HepG2 (cell line): Measurements from ENCODE around the gene CAMTA2. TPM values are rescaled to one million over a fixed set of nuclear protein-coding genes. Genes with fewer than 3 reads are reported as not detected.

ENCODE experiments used
- ATAC-seq: fragments of 200-7000 bp; cut with Tn5 transposase; 3 replicates; pipeline ENCODE4 v1.9.1; 2020; ENCODE audit warnings: mild to moderate bottlenecking, moderate library complexity
- BruUV-seq: library from RNA; stranded (reverse); fragments of 400-500 nt; replicated peaks from 2 replicates; lab custom pipeline; 2021; lab: Mats Ljungman, UMichigan
- CTCF ChIA-PET: fragments of 300-600 bp; formaldehyde crosslinking; extraction: SDS; loops from one replicate; lab custom pipeline; 2021; ENCODE audit warnings: low total read pairs, inconsistent platforms, low intra/inter-chr PET ratio; lab: Yijun Ruan, JAX
- POLR2A ChIA-PET: fragments of 350-600 bp; sonication (Branson Sonifier 250); formaldehyde crosslinking; loops from one replicate; lab custom pipeline; 2020; ENCODE audit warnings: antibody characterized with exemption, inconsistent platforms; lab: Yijun Ruan, JAX
- DNase-seq: peaks from one replicate; pipeline ENCODE4 v3.0.0-alpha.2; 2015; ENCODE audit warnings: low spot score
- FAIRE-seq: peaks from 3 replicates; lab custom pipeline; 2011; peaks lifted over from hg19 to GRCh38; lab: Jason Lieb, UNC
- H2AFZ ChIP-seq: one replicate; pipeline ENCODE4 v1.6.1; 2011; ENCODE audit warnings: low read length, inconsistent platforms
- H3K27ac ChIP-seq: fragments of 300-600 bp; 3 replicates; pipeline ENCODE4 v1.8.0; 2011; ENCODE audit warnings: mixed run types, mild to moderate bottlenecking, mixed read lengths, low read length, inconsistent platforms; ENCODE audit not compliant: insufficient read depth; ENCODE audit errors: extremely low read length
- H3K27me3 ChIP-seq, 2 experiments: fragments of 200-600 bp in 1 of 2; 2 replicates in 1 of 2; 3 replicates in 1 of 2; pipeline versions ENCODE4 v1.6.0 to v1.8.0; 2011; ENCODE audit warnings: low read length in 2 of 2, mild to moderate bottlenecking in 2 of 2, moderate library complexity in 2 of 2, inconsistent platforms in 1 of 2; ENCODE audit not compliant: insufficient read depth in 2 of 2, control insufficient read depth in 1 of 2
- H3K36me3 ChIP-seq, 2 experiments: fragments of 200-600 bp in 1 of 2; replicated peaks in 1 of 2; 2 replicates in 1 of 2; 3 replicates in 1 of 2; pipeline versions ENCODE4 v1.5.1 to v1.8.0; 2011; ENCODE audit warnings: low read length in 2 of 2, inconsistent platforms in 1 of 2; ENCODE audit not compliant: insufficient read depth in 2 of 2, control insufficient read depth in 1 of 2
- H3K4me1 ChIP-seq: 2 replicates; pipeline ENCODE4 v1.5.1; 2012; ENCODE audit warnings: low read length, inconsistent platforms; ENCODE audit not compliant: insufficient read depth
- H3K4me2 ChIP-seq: 2 replicates; pipeline ENCODE4 v1.6.0; 2011; ENCODE audit warnings: low read depth, low read length, inconsistent platforms
- H3K4me3 ChIP-seq, 3 experiments: fragments of 200-600 bp in 1 of 3; sonication (generic), shearing (Covaris generic) in 1 of 3; replicated peaks in 1 of 3; 2 replicates each; pipeline ENCODE4 v1.5.1; 2011 to 2016; ENCODE audit warnings: low read length in 3 of 3, inconsistent platforms in 2 of 3, low read depth in 2 of 3, mild to moderate bottlenecking in 2 of 3, control low read depth in 1 of 3, mixed read lengths in 1 of 3; ENCODE audit not compliant: insufficient read depth in 1 of 3
- H3K79me2 ChIP-seq: one replicate; pipeline ENCODE4 v1.6.1; 2011; ENCODE audit warnings: low read length, inconsistent platforms; ENCODE audit not compliant: insufficient read depth
- H3K9ac ChIP-seq: 2 replicates; pipeline ENCODE4 v1.6.0; 2011; ENCODE audit warnings: mild to moderate bottlenecking, low read depth, low read length, inconsistent platforms; ENCODE audit not compliant: insufficient read depth
- H3K9me3 ChIP-seq: 2 replicates; pipeline ENCODE4 v1.5.1; 2012; ENCODE audit warnings: mild to moderate bottlenecking, low read length
- H4K20me1 ChIP-seq: 2 replicates; pipeline ENCODE4 v1.6.0; 2011; ENCODE audit warnings: inconsistent platforms, mild to moderate bottlenecking, low read length, moderate library complexity; ENCODE audit not compliant: insufficient read depth
- ARNT ChIP-seq: fragments of 450-650 bp; IDR thresholded peaks from 2 replicates; pipeline ENCODE4 v1.6.1; 2017
- CSRNP2 ChIP-seq: sonication (generic); formaldehyde crosslinking; conservative IDR thresholded peaks from 2 replicates; pipeline ENCODE4 v1.8.0; 2022; ENCODE audit warnings: low read depth, missing genetic modification reagents
- ELF1 ChIP-seq: sonication (generic); formaldehyde crosslinking; IDR thresholded peaks from 2 replicates; pipeline ENCODE4 v1.4.0; 2020; ENCODE audit warnings: missing genetic modification reagents
- PATZ1 ChIP-seq: sonication (generic); formaldehyde crosslinking; IDR thresholded peaks from 2 replicates; pipeline ENCODE4 v1.4.0; 2020; ENCODE audit warnings: missing genetic modification reagents
- PITX1 ChIP-seq: sonication (generic); formaldehyde crosslinking; IDR thresholded peaks from 2 replicates; pipeline ENCODE4 v1.5.1; 2020; ENCODE audit warnings: mild to moderate bottlenecking, missing genetic modification reagents
- SSRP1 ChIP-seq: IDR thresholded peaks from 2 replicates; pipeline ENCODE4 v1.6.1; 2016; ENCODE audit warnings: control low read depth
- TFAP4 ChIP-seq: sonication (generic); IDR thresholded peaks from 2 replicates; pipeline ENCODE4 v1.6.1; 2016; ENCODE audit warnings: low read depth, borderline replicate concordance
- ZBTB43 ChIP-seq: sonication (generic); formaldehyde crosslinking; conservative IDR thresholded peaks from 2 replicates; pipeline ENCODE4 v1.4.0; 2020; ENCODE audit warnings: missing genetic modification reagents
- ZNF792 ChIP-seq: IDR thresholded peaks from 2 replicates; pipeline ENCODE4 v1.6.1; 2016
- WGBS: methylation state at CpG from one replicate; pipeline ENCODE4 v1.1.6; 2017; ENCODE audit warnings: low lambda C conversion rate; 5-methylcytosine and 5-hydroxymethylcytosine counted together
- in situ Hi-C: cut with HindIII; loops from 2 replicates; pipeline ENCODE4 v1.10.0; 2017; ENCODE audit warnings: low pct_unique_long_range_greater_than_20kb; ENCODE audit not compliant: extremely low pct_ligation_motif_present
- intact Hi-C: fragments of 100-400 bp; cut with micrococcal nuclease; formaldehyde crosslinking; loops from one replicate; pipeline ENCODE4 v1.10.0; 2022; ENCODE audit not compliant: unreplicated experiment
- polyA plus RNA-seq, 8 experiments: library from polyadenylated mRNA; depleted of rRNA in 3 of 8; stranded (reverse) in 7 of 8; unstranded in 1 of 8; fragments of >200 nt; fragmentation: Illumina TruSeq in 4 of 8; extraction: Trizol in 4 of 8; gene quantifications; 2 replicates each; pipeline versions ENCODE4 v1.2.1 to v1.2.3, GENCODE V29; 2011 to 2016; ENCODE audit warnings: low read depth in 4 of 8, missing spikeins in 1 of 8, mixed read lengths in 1 of 8; ENCODE audit not compliant: insufficient read depth in 1 of 8
- total RNA-seq, 5 experiments: library from RNA; depleted of rRNA; stranded (reverse); fragments of >200 nt; fragmentation: Illumina TruSeq; extraction: Trizol; gene quantifications; 2 replicates each; pipeline ENCODE4 v1.2.3, GENCODE V29; 2016; ENCODE audit warnings: low read depth in 1 of 5

Gene CAMTA2
- total and polyA plus RNA-seq, 2 of the 13 experiments (the other 11 are each of a cell fraction or from before 2014, with no cell fraction given), result 4.1 to 7.1 TPM

GRCh38 chr17:4945944-4946280 lies 41.6 kb downstream of the CAMTA2 start:
- Histone ChIP-seq H3K4me2 (peak overlapping the region; percentile 96), H3K27ac (peak overlapping the region; percentile 54), H3K36me3 (peaks cover 18 to 37% of the 10 kb centered on the region in 2 experiments), H3K79me2 (peaks cover 57% of the 10 kb centered on the region), H3K4me3 (peak overlapping the region; percentile 90 to 100 (median 100); a peak in 4 of 6 replicates), H3K9me3 (no peaks in the 10 kb centered on the region), H4K20me1 (peaks cover 33% of the 10 kb centered on the region), H3K27me3 (no peaks in the 10 kb centered on the region; a peak in 1 of 5 replicates), H2AFZ (no peak overlapping the region), H3K9ac (peak overlapping the region; percentile 74), H3K4me1 (peaks cover 44% of the 10 kb centered on the region)
- no TSS peak for BruUV-seq
- WGBS, result 52% methylated on average over 4 of the region's 4 CpGs
- intact Hi-C loops (no loop called here), in situ Hi-C loops (no loop called here)
- no peak for ATAC-seq
- CTCF ChIA-PET, result no interaction called here
- DNase-seq, result no peak
- FAIRE-seq, result peak; percentile 39
- TF ChIP-seq PITX1 (CRISPR knock-in tag), result no peak
- TF ChIP-seq ARNT, result no peak
- TF ChIP-seq ELF1, result no peak
- 0 out of 2 replicates have a peak, but pooled peaks have one; percentile 6 for TF ChIP-seq ZNF792 (CRISPR knock-in tag)
- TF ChIP-seq SSRP1, result no peak
- peak; percentile 43; the same call in 1 of the 2 replicates for TF ChIP-seq TFAP4
- peak; percentile 70 for TF ChIP-seq PATZ1 (CRISPR knock-in tag)
- TF ChIP-seq CSRNP2 (CRISPR knock-in tag), result no peak
- TF ChIP-seq ZBTB43 (CRISPR knock-in tag), result no peak
- POLR2A ChIA-PET, result interaction anchor here (1.2 to 10.0 kb wide), 3 partner anchors 21 to 224 kb away, joined by 3 to 273 read pairs (median 6); partner anchors contain the start of gene SPAG7
